ENCODE measurements around the gene GPATCH3. TPM values are rescaled to one million over a fixed set of nuclear protein-coding genes. Genes with fewer than 3 reads are reported as not detected.
A peak's percentile ranks its signal among the peaks of the same experiment; 100 is the strongest.
"Not testable (repeated sequence)": the region's sequence is repeated elsewhere in the genome, so short reads cannot be mapped to it uniquely, and the experiment has no call there.

GPATCH3 gene
- total RNA-seq, 8 experiments from 2014 or later: 8.6 to 26.2 (median 11.8) TPM

DNA sequence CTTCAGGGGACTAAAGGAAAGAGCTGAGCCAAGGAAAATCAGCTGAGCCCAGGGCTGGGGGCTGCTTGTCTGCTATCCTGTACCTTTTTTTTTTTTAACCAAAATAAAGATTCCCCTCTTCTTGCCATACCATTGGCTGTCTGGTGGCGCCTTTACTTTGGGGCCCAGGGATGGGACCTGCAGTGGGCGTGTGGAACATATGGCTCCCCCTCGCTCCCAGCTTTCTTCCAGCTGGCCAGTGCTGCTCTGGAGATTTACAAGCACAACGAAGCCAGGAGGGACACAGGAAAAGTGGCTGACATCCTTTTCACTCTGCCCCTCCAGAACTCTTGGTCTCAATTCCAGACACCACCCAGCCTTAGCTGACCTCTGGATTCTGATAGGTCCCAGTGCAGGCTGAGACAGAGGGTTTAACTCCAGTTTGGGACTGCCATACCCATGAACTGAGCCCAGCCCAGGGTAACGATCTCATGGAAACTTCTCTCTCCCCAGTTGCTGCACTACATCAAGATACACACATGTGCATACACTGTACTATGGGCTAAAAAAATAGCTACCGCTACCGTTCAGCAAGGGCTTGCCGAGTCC lies 42.7 kb downstream of the GPATCH3 start:
- no peak for ATAC-seq (replicated peaks in 6 of 8)
- WGBS, 10 experiments: 33 to 100% (median 70%) methylated on average over 1 to 7 of the region's 8 CpGs
- in situ Hi-C loops (cut with MboI; ENCODE audit: low pct_unique_long_range_greater_than_20kb in 2 of 9, low sequenced_read_pairs in 9 of 9, unreplicated experiment in 9 of 9): no loop called here
- Histone ChIP-seq H3K4me3 (no peak overlapping the region), H3K4me1 (replicated peaks in 1 of 2) (no peaks in the 10 kb centered on the region), H3K27ac (no peak overlapping the region)

DNA sequence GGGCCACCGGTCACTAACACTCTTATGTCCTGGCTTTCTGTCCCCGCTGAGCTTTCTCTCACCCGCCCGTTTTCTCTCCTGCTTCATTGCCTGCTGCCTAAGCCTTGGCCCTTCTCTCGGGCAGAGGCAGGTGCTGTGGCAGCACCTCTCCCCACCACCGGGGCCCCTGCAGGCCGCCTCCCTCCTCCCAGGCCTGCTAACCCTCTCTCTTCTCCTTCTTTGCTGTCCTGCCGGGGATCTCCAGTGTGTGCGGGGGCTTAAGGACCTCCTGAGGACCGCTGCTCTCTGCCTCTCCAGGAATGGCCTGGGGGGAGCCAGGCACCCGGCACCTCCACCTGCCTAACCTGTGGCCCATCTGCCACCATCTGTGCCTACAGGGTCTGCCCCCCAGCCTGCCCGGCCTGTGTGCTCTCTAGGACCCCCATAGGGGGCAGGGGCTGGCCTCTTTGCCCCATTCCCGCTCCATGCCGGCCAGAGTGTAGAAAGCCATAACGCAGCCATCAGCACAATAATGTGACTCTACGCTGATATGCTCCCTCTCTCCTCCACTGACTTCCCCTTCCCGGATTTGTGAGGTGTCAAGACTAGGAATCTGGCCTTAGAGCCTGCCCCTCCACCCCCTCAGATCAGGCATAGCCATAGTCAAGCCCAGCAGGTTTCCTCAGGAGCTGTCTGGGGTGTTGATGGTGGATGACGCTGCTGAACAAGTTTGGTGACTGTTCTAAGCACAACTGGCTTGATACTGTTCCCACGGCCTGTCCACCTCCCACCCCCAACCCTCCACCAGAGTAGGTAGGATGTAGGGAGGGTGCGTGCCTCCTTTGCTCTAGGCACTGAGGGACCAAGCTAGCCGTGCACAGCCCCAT lies 43.4 kb downstream of the GPATCH3 start:
- in situ Hi-C loops (cut with MboI; ENCODE audit: low pct_unique_long_range_greater_than_20kb in 2 of 9, low sequenced_read_pairs in 9 of 9, unreplicated experiment in 9 of 9): no loop called here
- peak in 1 of 8 experiments; percentile 6 for ATAC-seq (replicated peaks in 6 of 8)
- no peaks in the 10 kb centered on the region for H3K4me1 ChIP-seq (replicated peaks in 1 of 2)
- no peak overlapping the region for H3K4me3 ChIP-seq
- H3K27ac ChIP-seq: no peak overlapping the region
- WGBS, 10 experiments: 42 to 96% (median 74%) methylated on average over 2 to 8 of the region's 21 CpGs; no CpG with 5 or more reads in 4 of the 10 experiments

DNA sequence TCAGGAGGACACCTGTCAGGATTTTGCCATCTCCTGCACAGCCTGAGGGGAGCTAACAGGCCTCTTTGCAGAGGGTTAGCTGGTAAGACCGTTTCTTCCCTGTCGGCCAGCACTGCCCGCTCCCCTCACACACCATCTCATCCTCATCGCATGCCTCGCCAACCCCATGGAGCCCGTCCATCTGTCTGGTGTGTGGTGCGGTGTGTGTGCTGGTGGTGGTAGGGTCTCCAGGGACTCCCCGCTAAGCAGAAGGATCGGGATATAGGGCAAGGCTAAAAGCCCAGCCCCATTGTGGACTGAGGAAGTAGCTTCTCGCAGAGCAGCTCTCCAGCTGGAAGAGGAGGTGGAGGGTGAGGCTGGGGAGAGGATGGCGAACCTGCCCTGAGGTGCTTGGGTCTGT lies 44.1 kb downstream of the GPATCH3 start:
- H3K4me3 ChIP-seq: no peak overlapping the region
- 90 to 100% (median 94%) methylated on average over 2 to 7 of the region's 11 CpGs; no CpG with 5 or more reads in 7 of the 10 experiments for whole genome bisulfite sequencing, 10 experiments
- in situ Hi-C loops (cut with MboI; ENCODE audit: low pct_unique_long_range_greater_than_20kb in 2 of 9, low sequenced_read_pairs in 9 of 9, unreplicated experiment in 9 of 9): no loop called here
- H3K4me1 ChIP-seq (replicated peaks in 1 of 2): no peaks in the 10 kb centered on the region
- H3K27ac ChIP-seq: no peak overlapping the region
- no peak for ATAC-seq (replicated peaks in 6 of 8)

DNA sequence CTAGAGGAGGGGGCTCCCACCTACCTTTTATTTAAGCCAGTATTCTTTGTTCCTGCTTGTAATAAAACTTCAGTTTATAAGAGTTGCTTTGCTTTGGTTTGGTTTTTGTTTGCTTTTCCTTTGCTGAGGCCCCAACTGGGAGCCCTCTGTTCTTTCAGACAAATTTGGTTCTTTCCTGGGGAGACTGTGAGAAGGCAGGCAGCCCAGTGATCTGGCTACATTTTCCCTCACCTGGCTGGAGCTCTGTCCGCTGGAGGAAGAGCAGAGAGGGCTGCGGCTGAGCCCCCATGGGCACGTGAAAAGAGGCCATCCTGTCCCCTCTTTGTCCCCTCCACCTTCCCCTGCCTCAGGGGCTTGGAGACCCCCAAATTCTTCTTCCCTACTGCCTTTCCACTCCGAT lies 44.6 kb downstream of the GPATCH3 start:
- no peak for ATAC-seq (replicated peaks in 6 of 8)
- 88 to 100% (median 91%) methylated on average over 1 to 3 of the region's 4 CpGs; no CpG with 5 or more reads in 4 of the 10 experiments for WGBS, 10 experiments
- in situ Hi-C loops (cut with MboI; ENCODE audit: low pct_unique_long_range_greater_than_20kb in 2 of 9, low sequenced_read_pairs in 9 of 9, unreplicated experiment in 9 of 9): no loop called here
- Histone ChIP-seq H3K4me3 (no peak overlapping the region), H3K4me1 (replicated peaks in 1 of 2) (no peaks in the 10 kb centered on the region), H3K27ac (no peak overlapping the region)

DNA sequence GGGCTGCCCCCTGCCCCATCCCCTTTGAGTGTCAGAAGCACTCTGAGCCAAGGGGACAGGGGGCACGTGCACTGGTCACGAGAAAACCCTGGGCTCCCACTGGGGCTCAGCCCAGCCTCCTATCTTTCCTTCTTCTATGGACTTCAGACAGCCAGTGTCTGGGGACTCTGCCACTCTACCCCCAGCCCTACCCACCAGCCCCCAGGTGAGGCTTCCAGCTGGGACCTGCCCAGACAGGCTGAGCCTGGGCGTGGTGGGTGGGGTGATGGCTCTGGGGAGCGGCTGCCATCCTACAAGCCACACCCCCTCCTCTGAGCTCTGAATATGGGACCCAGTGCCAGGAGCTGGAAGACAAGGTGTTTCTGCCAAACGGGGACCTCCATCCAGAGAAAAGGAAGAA lies 45.4 kb downstream of the GPATCH3 start:
- 60 to 100% (median 82%) methylated on average over 2 to 3 of the region's 5 CpGs; no CpG with 5 or more reads in 7 of the 10 experiments for WGBS, 10 experiments
- in situ Hi-C loops (cut with MboI; ENCODE audit: low pct_unique_long_range_greater_than_20kb in 2 of 9, low sequenced_read_pairs in 9 of 9, unreplicated experiment in 9 of 9): no loop called here
- Histone ChIP-seq H3K4me1 (replicated peaks in 1 of 2) (no peaks in the 10 kb centered on the region), H3K27ac (no peak overlapping the region), H3K4me3 (no peak overlapping the region)
- ATAC-seq (replicated peaks in 6 of 8): no peak

DNA sequence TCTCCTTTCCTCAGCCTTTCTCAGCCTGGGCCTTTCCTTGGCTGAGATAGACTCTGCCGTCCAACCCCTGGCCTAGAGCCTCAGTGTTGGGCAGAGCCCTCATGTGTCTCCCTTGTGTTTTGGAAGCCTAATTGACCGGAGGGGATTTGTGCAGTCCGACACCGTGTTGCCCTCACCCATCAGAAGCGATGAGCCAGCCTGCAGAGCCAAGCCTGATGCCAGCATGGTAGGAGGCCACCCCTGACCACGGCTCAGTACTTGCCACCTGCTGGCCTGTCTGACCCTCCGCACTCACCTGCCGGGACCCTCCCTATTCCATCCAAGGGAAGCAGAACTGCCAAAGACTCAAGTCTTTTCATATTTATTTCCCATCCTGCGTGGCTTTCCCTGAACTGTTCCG lies 46.7 kb downstream of the GPATCH3 start:
- peak in 2 of 8 experiments; percentile 5 to 23 for ATAC-seq (replicated peaks in 6 of 8)
- H3K27ac ChIP-seq: no peak overlapping the region
- in situ Hi-C loops (cut with MboI; ENCODE audit: low pct_unique_long_range_greater_than_20kb in 2 of 9, low sequenced_read_pairs in 9 of 9, unreplicated experiment in 9 of 9): no loop called here
- H3K4me1 ChIP-seq (replicated peaks in 1 of 2): no peaks in the 10 kb centered on the region
- WGBS, 10 experiments: 80 to 100% (median 99%) methylated on average over 1 to 9 of the region's 10 CpGs; no CpG with 5 or more reads in 6 of the 10 experiments
- H3K4me3 ChIP-seq: no peak overlapping the region

DNA sequence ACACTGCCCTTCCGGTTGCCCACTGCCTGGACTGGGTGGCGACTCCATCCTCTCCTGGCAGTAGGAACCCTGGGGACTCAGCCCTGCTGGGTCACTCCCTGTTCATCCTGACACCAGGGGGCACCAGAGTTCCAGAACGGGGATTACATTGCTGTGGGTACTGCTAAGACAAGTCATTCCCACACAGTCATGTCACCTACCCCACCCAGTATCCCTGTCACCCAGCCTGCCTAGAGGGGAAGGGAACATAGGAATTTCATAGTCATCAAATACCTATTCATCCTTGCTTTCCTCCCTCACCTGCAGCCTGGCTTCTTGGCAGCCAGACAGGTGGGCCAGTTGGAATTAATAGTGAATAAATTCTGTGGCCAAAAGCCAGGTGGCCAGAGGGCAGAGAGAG lies 47.1 kb downstream of the GPATCH3 start:
- no peaks in the 10 kb centered on the region for H3K4me1 ChIP-seq (replicated peaks in 1 of 2)
- H3K27ac ChIP-seq: no peak overlapping the region
- peak; percentile 67 to 99 (median 89) for ATAC-seq (replicated peaks in 6 of 8)
- in situ Hi-C loops (cut with MboI; ENCODE audit: low pct_unique_long_range_greater_than_20kb in 2 of 9, low sequenced_read_pairs in 9 of 9, unreplicated experiment in 9 of 9): no loop called here
- no peak overlapping the region for H3K4me3 ChIP-seq
- WGBS, 10 experiments: 0 to 61% (median 42%) methylated on average over 1 to 3 of the region's 3 CpGs; no CpG with 5 or more reads in 4 of the 10 experiments

DNA sequence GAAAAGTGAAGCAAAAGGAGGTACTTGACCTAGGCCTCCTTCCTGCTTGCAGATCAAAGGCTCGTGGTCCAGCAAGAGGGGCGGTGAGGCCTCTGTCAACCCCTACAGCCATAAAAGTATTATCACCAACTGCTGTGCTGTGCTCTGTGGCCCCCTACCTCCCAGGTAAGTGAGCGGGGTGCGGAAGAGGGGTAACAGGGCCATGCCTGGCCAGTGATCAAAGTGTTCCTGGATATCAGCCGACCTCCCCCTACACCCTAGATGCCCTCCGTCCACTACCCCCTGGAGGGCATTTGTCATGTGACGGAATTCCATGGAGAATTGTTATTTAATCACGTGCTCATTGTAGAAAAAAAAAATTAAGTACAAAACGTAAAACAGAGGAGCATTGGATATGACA lies 47.6 kb downstream of the GPATCH3 start:
- no peak overlapping the region for H3K4me3 ChIP-seq
- H3K4me1 ChIP-seq (replicated peaks in 1 of 2): no peaks in the 10 kb centered on the region
- WGBS, 10 experiments: 13 to 90% (median 81%) methylated on average over 1 to 7 of the region's 9 CpGs; no CpG with 5 or more reads in 2 of the 10 experiments
- no peak for ATAC-seq (replicated peaks in 6 of 8)
- H3K27ac ChIP-seq: no peak overlapping the region
- in situ Hi-C loops (cut with MboI; ENCODE audit: low pct_unique_long_range_greater_than_20kb in 2 of 9, low sequenced_read_pairs in 9 of 9, unreplicated experiment in 9 of 9): no loop called here

DNA sequence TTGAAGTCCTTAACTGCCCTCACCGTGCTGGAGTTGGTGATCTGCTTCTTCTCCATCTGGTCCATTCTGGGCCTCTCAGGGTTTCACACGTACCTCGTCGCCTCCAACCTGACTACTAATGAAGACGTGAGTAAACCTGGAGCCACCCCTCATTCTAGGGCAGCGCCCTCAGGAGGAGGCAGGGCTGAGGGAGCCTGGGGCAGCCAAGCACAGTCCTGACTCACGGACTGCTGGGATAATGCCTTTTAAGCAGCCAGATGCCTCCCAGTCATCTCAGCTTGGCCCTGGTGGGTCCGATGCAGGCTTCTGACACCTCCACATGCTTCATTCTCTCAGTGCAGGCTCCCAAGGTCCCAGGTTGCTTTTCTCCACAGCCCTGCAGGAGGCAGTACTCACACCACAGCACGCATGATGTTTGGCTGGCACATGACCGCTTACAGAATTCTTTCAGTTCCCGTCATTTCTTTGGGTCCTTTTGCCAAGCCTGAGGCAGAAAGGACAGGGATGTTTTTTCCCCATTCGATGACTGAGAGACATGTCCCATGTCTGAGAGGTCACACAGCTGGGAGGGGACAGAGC lies 49.1 kb downstream of the GPATCH3 start:
- H3K27ac ChIP-seq: no peak overlapping the region
- H3K4me3 ChIP-seq: no peak overlapping the region
- 59 to 100% (median 95%) methylated on average over 1 to 5 of the region's 12 CpGs; no CpG with 5 or more reads in 3 of the 10 experiments for WGBS, 10 experiments
- in situ Hi-C loops (cut with MboI; ENCODE audit: low pct_unique_long_range_greater_than_20kb in 2 of 9, low sequenced_read_pairs in 9 of 9, unreplicated experiment in 9 of 9): no loop called here
- ATAC-seq (replicated peaks in 6 of 8): no peak
- H3K4me1 ChIP-seq (replicated peaks in 1 of 2): no peaks in the 10 kb centered on the region

DNA sequence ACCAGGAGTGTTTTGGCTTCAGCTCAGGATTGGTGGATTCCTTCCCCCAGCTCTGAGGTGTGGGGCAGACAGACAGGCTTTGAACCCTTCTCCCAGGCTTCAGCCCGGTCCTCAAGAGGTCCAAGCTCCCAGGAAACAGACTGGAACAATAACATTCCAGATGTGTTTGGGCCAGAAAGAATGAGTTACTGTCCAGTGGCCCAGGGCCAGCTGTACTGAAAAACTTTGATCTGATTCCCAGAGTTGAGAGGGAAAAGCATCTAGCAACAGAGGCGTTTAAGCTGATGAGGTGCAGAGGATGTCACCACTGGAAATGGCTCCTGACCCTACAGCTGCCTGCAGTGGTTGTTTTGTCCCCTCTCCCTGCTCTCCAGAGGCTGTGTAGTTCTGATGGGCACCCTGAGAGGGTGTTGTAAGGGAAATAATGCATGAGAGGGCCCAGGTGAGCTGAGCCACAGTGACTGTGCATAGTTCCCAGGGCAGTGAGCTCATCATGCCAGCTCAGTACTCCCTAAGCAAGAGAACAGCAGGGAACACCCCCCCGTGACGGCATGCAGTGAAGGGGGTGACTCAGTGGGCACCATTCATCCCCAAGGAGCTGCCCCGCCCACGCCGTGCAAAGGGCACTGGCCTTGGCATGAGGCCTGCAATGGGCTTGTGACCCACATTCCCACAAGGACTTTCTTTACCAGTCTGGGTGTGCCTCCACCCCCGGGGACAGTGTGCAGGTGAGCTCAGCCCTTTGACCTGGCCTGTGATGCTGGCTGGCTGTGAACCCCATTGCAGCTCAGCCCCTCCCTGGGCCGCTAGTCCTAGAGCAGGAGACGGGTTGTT lies 51.1 kb downstream of the GPATCH3 start:
- in situ Hi-C loops (cut with MboI; ENCODE audit: low pct_unique_long_range_greater_than_20kb in 2 of 9, low sequenced_read_pairs in 9 of 9, unreplicated experiment in 9 of 9): no loop called here
- WGBS, 10 experiments: 61 to 100% (median 92%) methylated on average over 1 to 6 of the region's 10 CpGs; no CpG with 5 or more reads in 3 of the 10 experiments
- no peaks in the 10 kb centered on the region for H3K4me1 ChIP-seq (replicated peaks in 1 of 2)
- no peak overlapping the region for H3K4me3 ChIP-seq
- no peak overlapping the region for H3K27ac ChIP-seq
- peak in 4 of 8 experiments; percentile 11 to 44 (median 24) for ATAC-seq (replicated peaks in 6 of 8)

DNA sequence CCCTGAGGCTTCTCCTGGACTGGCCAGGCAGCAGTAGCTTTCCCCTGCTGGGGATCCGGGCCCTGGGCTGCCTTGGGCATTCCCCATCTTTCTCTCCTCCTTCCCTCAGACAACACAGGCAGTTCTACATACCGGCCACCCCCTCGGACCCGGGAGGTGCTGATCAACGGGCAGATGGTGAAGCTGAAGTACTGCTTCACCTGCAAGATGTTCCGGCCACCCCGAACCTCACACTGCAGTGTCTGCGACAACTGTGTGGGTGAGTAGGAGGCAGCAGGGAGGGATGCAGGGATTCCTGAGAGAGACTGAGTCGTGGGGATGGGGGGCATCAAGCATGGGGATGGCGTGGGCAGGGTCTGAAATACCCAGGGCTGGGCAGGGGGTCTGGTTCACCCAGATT lies 51.8 kb downstream of the GPATCH3 start:
- in situ Hi-C loops (cut with MboI; ENCODE audit: low pct_unique_long_range_greater_than_20kb in 2 of 9, low sequenced_read_pairs in 9 of 9, unreplicated experiment in 9 of 9): no loop called here
- H3K4me1 ChIP-seq (replicated peaks in 1 of 2): no peaks in the 10 kb centered on the region
- no peak overlapping the region for H3K4me3 ChIP-seq
- no peak overlapping the region for H3K27ac ChIP-seq
- no peak for ATAC-seq (replicated peaks in 6 of 8)
- WGBS, 10 experiments: 70 to 100% (median 90%) methylated on average over 1 to 6 of the region's 10 CpGs; no CpG with 5 or more reads in 3 of the 10 experiments

DNA sequence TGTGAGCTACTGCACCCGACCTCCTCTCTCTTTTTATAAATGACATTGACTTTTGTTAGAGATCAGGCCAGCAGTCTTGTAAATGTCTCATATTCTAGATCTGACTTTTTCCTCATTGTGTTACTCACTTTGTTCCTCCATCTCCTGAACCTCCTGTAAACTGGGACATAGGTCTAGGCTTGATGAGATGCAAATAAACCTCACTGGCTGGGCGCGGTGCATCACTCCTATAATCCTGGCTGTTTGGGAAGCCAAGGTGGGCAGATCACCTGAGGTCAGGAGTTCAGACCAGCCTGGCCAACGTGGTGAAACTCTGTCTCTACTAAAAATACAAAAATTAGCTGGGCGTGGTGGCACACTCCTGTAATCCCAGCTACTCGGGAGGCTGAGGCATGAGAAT lies 52.4 kb downstream of the GPATCH3 start:
- H3K27ac ChIP-seq; H3K4me1 ChIP-seq (replicated peaks in 1 of 2); ATAC-seq (replicated peaks in 6 of 8); in situ Hi-C loops (cut with MboI; ENCODE audit: low pct_unique_long_range_greater_than_20kb in 2 of 9, low sequenced_read_pairs in 9 of 9, unreplicated experiment in 9 of 9); H3K4me3 ChIP-seq: not testable (repeated sequence)
- 67 to 100% (median 89%) methylated on average over 2 to 6 of the region's 6 CpGs; no CpG with 5 or more reads in 1 of the 10 experiments for WGBS, 10 experiments

All from motor neuron (in vitro differentiated cells).